Activated naive CD8-positive, alpha-beta T cell treated with anti-CD3 and anti-CD28 coated beads, Interleukin-2, amount 50 U/mL, for 24 hours (primary cell): ENCODE measurements around the gene FNTB.
A peak's percentile ranks its signal among the peaks of the same experiment; 100 is the strongest.

Source experiments
- ATAC-seq: fragments of 150-1000 bp; cut with Tn5 transposase; one replicate; pipeline ENCODE4 v1.10.0; 2021
- DNase-seq: peaks from one replicate; pipeline ENCODE4 v3.0.0; 2021
- H3K27ac Mint-ChIP-seq: one replicate; pipeline ENCODE4 v1.8.0; 2021; ENCODE audit warnings: mild to moderate bottlenecking, mixed read lengths
- H3K27me3 Mint-ChIP-seq: one replicate; pipeline ENCODE4 v1.8.0; 2021; ENCODE audit warnings: mixed read lengths
- H3K36me3 Mint-ChIP-seq: one replicate; pipeline ENCODE4 v1.8.0; 2021; ENCODE audit warnings: low read depth, mixed read lengths
- H3K4me1 Mint-ChIP-seq: one replicate; pipeline ENCODE4 v1.8.0; 2021; ENCODE audit warnings: mixed read lengths
- H3K4me3 Mint-ChIP-seq: one replicate; pipeline ENCODE4 v1.8.0; 2021; ENCODE audit warnings: mild to moderate bottlenecking, moderate library complexity, mixed read lengths
- H3K9me3 Mint-ChIP-seq: one replicate; pipeline ENCODE4 v1.8.0; 2021; ENCODE audit warnings: mixed read lengths

The FNTB gene

GRCh38 chr14:64963611-64964010 lies 23.1 kb upstream of the FNTB start:
- Mint-ChIP-seq H3K4me1 (peaks cover 2% of the 10 kb centered on the region), H3K4me3 (no peak overlapping the region), H3K9me3 (no peaks in the 10 kb centered on the region), H3K36me3 (no peaks in the 10 kb centered on the region), H3K27me3 (no peaks in the 10 kb centered on the region), H3K27ac (no peak overlapping the region)
- DNase-seq: no peak
- ATAC-seq: no peak

- H3K4me1 Mint-ChIP-seq: peaks cover 2% of the 10 kb centered on the region
- no peaks in the 10 kb centered on the region for H3K9me3 Mint-ChIP-seq
- ATAC-seq: no peak
- no peak overlapping the region for H3K4me3 Mint-ChIP-seq
- no peaks in the 10 kb centered on the region for H3K27me3 Mint-ChIP-seq
- no peak for DNase-seq
- H3K27ac Mint-ChIP-seq: no peak overlapping the region
- no peaks in the 10 kb centered on the region for H3K36me3 Mint-ChIP-seq
Observed at GRCh38 chr14:64965356-64966000, 21.2 kb upstream of the FNTB start.

- no peak for DNase-seq
- Mint-ChIP-seq H3K36me3 (no peaks in the 10 kb centered on the region), H3K4me3 (no peak overlapping the region), H3K27me3 (peaks cover 3% of the 10 kb centered on the region), H3K27ac (no peak overlapping the region), H3K9me3 (no peaks in the 10 kb centered on the region), H3K4me1 (peaks cover 8% of the 10 kb centered on the region)
- ATAC-seq: no peak
Observed at GRCh38 chr14:64966976-64967375, 19.7 kb upstream of the FNTB start.

- Mint-ChIP-seq H3K36me3 (no peaks in the 10 kb centered on the region), H3K27me3 (peaks cover 3% of the 10 kb centered on the region), H3K4me3 (no peak overlapping the region), H3K27ac (no peak overlapping the region), H3K9me3 (no peaks in the 10 kb centered on the region), H3K4me1 (peaks cover 9% of the 10 kb centered on the region)
- no peak for ATAC-seq
- DNase-seq: no peak
Observed at GRCh38 chr14:64968167-64968566, 18.5 kb upstream of the FNTB start.

- Mint-ChIP-seq H3K27me3 (peaks cover 5% of the 10 kb centered on the region), H3K4me1 (peaks cover 9% of the 10 kb centered on the region), H3K4me3 (no peak overlapping the region), H3K36me3 (no peaks in the 10 kb centered on the region), H3K27ac (no peak overlapping the region), H3K9me3 (no peaks in the 10 kb centered on the region)
- ATAC-seq: no peak
- DNase-seq: no peak
Observed at GRCh38 chr14:64968651-64969050, 18.0 kb upstream of the FNTB start.

- no peaks in the 10 kb centered on the region for H3K9me3 Mint-ChIP-seq
- H3K4me1 Mint-ChIP-seq: peaks cover 9% of the 10 kb centered on the region
Observed at GRCh38 chr14:64970041-64970440, 16.7 kb upstream of the FNTB start.

GRCh38 chr14:64970776-64971477 lies 15.8 kb upstream of the FNTB start:
- Mint-ChIP-seq H3K4me3 (peak overlapping the region; percentile 63), H3K27ac (no peak overlapping the region), H3K4me1 (peaks cover 10% of the 10 kb centered on the region), H3K27me3 (peaks cover 5% of the 10 kb centered on the region), H3K9me3 (no peaks in the 10 kb centered on the region), H3K36me3 (no peaks in the 10 kb centered on the region)
- ATAC-seq: no peak
- DNase-seq: no peak

More at GRCh38 chr14:64970041-64970440, 16.7 kb upstream of the FNTB start:
- DNase-seq: no peak
- Mint-ChIP-seq H3K4me3 (no peak overlapping the region), H3K36me3 (no peaks in the 10 kb centered on the region), H3K27me3 (peaks cover 5% of the 10 kb centered on the region), H3K27ac (no peak overlapping the region)
- no peak for ATAC-seq

GRCh38 chr14:64971491-64971942 lies 15.2 kb upstream of the FNTB start:
- H3K27me3 Mint-ChIP-seq: peaks cover 5% of the 10 kb centered on the region
- H3K27ac Mint-ChIP-seq: no peak overlapping the region
- ATAC-seq (no peak), DNase-seq (no peak)
- H3K4me1 Mint-ChIP-seq: peaks cover 11% of the 10 kb centered on the region
- no peaks in the 10 kb centered on the region for H3K36me3 Mint-ChIP-seq
- H3K4me3 Mint-ChIP-seq: peak overlapping the region; percentile 63
- H3K9me3 Mint-ChIP-seq: no peaks in the 10 kb centered on the region

GRCh38 chr14:64971943-64972791 lies 14.5 kb upstream of the FNTB start, which contains the start of gene RAB15:
Gene RAB15, minus strand, starts transcription at chr14:64972336. Its CDS starts 260 bp downstream, at chr14:64972076.
- Mint-ChIP-seq H3K27ac (no peak within 1 kb of the TSS), H3K4me1 (peaks cover 11% of the 10 kb centered on the region), H3K9me3 (no peaks in the 10 kb centered on the region), H3K4me3 (peak within 1 kb of the TSS; percentile 72), H3K27me3 (peaks cover 5% of the 10 kb centered on the region), H3K36me3 (no peaks in the 10 kb centered on the region)
- DNase-seq (peak; percentile 42), ATAC-seq (peak; percentile 65)

GRCh38 chr14:64973026-64973442 lies 13.7 kb upstream of the FNTB start:
- Mint-ChIP-seq H3K27ac (no peak overlapping the region), H3K9me3 (no peaks in the 10 kb centered on the region), H3K36me3 (no peaks in the 10 kb centered on the region), H3K27me3 (peaks cover 5% of the 10 kb centered on the region), H3K4me3 (peak overlapping the region; percentile 72), H3K4me1 (peaks cover 11% of the 10 kb centered on the region)
- DNase-seq (no peak), ATAC-seq (no peak)

- DNase-seq (no peak), ATAC-seq (no peak)
- H3K27ac Mint-ChIP-seq: no peak overlapping the region
- H3K9me3 Mint-ChIP-seq: no peaks in the 10 kb centered on the region
- peaks cover 5% of the 10 kb centered on the region for H3K27me3 Mint-ChIP-seq
- no peaks in the 10 kb centered on the region for H3K36me3 Mint-ChIP-seq
- peaks cover 9% of the 10 kb centered on the region for H3K4me1 Mint-ChIP-seq
- no peak overlapping the region for H3K4me3 Mint-ChIP-seq
Observed at GRCh38 chr14:64973826-64974225, 12.9 kb upstream of the FNTB start.

- Mint-ChIP-seq H3K36me3 (no peaks in the 10 kb centered on the region), H3K9me3 (no peaks in the 10 kb centered on the region), H3K27ac (no peak overlapping the region), H3K4me1 (peaks cover 9% of the 10 kb centered on the region), H3K4me3 (no peak overlapping the region), H3K27me3 (peaks cover 5% of the 10 kb centered on the region)
- ATAC-seq (no peak), DNase-seq (no peak)
Observed at GRCh38 chr14:64974563-64974962, 12.1 kb upstream of the FNTB start.

- H3K9me3 Mint-ChIP-seq: no peaks in the 10 kb centered on the region
- H3K4me3 Mint-ChIP-seq: no peak overlapping the region
- H3K27me3 Mint-ChIP-seq: peaks cover 8% of the 10 kb centered on the region
- DNase-seq (no peak), ATAC-seq (no peak)
- no peak overlapping the region for H3K27ac Mint-ChIP-seq
- H3K36me3 Mint-ChIP-seq: no peaks in the 10 kb centered on the region
- H3K4me1 Mint-ChIP-seq: peaks cover 7% of the 10 kb centered on the region
Observed at GRCh38 chr14:64979336-64980074, 7.2 kb upstream of the FNTB start.
